Panc1 (cell line): ENCODE measurements around the gene PDE11A. TPM values are rescaled to one million over a fixed set of nuclear protein-coding genes. Genes with fewer than 3 reads are reported as not detected.

Source experiments
- ATAC-seq: fragments of 200-7000 bp; cut with Tn5 transposase; 2 replicates; pipeline ENCODE4 v1.9.1; 2020; ENCODE audit warnings: mild to moderate bottlenecking, moderate library complexity
- BruUV-seq: library from RNA; stranded (reverse); fragments of 400-500 nt; replicated peaks from 2 replicates; lab custom pipeline; 2021; lab: Mats Ljungman, UMichigan
- CTCF ChIA-PET: fragments of 300-600 bp; sonication (Branson Sonifier 250); formaldehyde crosslinking; loops from one replicate; lab custom pipeline; 2022; ENCODE audit warnings: antibody characterized with exemption; lab: Charles Lee
- POLR2A ChIA-PET: fragments of 300-600 bp; sonication (Branson Sonifier 250); formaldehyde crosslinking; loops from one replicate; lab custom pipeline; 2022; ENCODE audit warnings: antibody characterized with exemption; lab: Charles Lee
- DNase-seq: peaks from one replicate; pipeline ENCODE4 v3.0.0-alpha.2; 2010; ENCODE audit warnings: low read depth, low spot score
- H3K27ac ChIP-seq: 2 replicates; pipeline ENCODE4 v1.5.1; 2011; ENCODE audit warnings: mild to moderate bottlenecking, low read length, inconsistent platforms
- H3K27me3 ChIP-seq: fragments of 200-500 bp; sonication (Bioruptor generic); 2 replicates; pipeline ENCODE4 v1.6.0; 2014; ENCODE audit warnings: low read length, inconsistent platforms; ENCODE audit not compliant: control insufficient read depth, insufficient read depth
- H3K36me3 ChIP-seq: fragments of 200-500 bp; sonication (Bioruptor generic); 2 replicates; pipeline ENCODE4 v1.5.1; 2014; ENCODE audit warnings: inconsistent platforms, mild to moderate bottlenecking, low read length, moderate library complexity; ENCODE audit not compliant: control insufficient read depth, insufficient read depth
- H3K4me1 ChIP-seq: 2 replicates; pipeline ENCODE4 v1.5.1; 2011; ENCODE audit warnings: inconsistent platforms, mild to moderate bottlenecking, low read length, moderate library complexity; ENCODE audit not compliant: control insufficient read depth, insufficient read depth
- H3K4me3 ChIP-seq, 2 experiments: 2 replicates each; pipeline ENCODE4 v1.5.1; 2011 to 2012; ENCODE audit warnings: low read depth in 2 of 2, low read length in 2 of 2, mild to moderate bottlenecking in 2 of 2, inconsistent platforms in 1 of 2, moderate library complexity in 1 of 2
- H3K9me3 ChIP-seq: fragments of 200-500 bp; sonication (Bioruptor generic); 2 replicates; pipeline ENCODE4 v1.5.1; 2014; ENCODE audit warnings: low read depth, mild to moderate bottlenecking, inconsistent platforms, low read length, moderate library complexity; ENCODE audit not compliant: control insufficient read depth, insufficient read depth
- CTCF ChIP-seq: fragments of 450-650 bp; IDR thresholded peaks from 2 replicates; pipeline ENCODE4 v1.5.1; 2017; ENCODE audit warnings: mild to moderate bottlenecking
- POLR2AphosphoS5 ChIP-seq: IDR thresholded peaks from 2 replicates; pipeline ENCODE4 v1.6.1; 2012; ENCODE audit warnings: mild to moderate bottlenecking, low read depth, low read length, moderate library complexity
- REST ChIP-seq, 2 experiments: IDR thresholded peaks; 2 replicates each; pipeline ENCODE4 v1.6.1; 2011 to 2012; ENCODE audit warnings: low read depth in 2 of 2, control low read depth in 1 of 2, low read length in 1 of 2, mild to moderate bottlenecking in 1 of 2, moderate library complexity in 1 of 2; ENCODE audit not compliant: insufficient read depth in 1 of 2
- SIN3A ChIP-seq: IDR thresholded peaks from 2 replicates; pipeline ENCODE4 v1.6.1; 2012; ENCODE audit warnings: low read depth, mild to moderate bottlenecking, low read length, moderate library complexity, borderline replicate concordance; ENCODE audit not compliant: insufficient read depth
- TCF7L2 ChIP-seq: IDR thresholded peaks from 2 replicates; pipeline ENCODE4 v1.6.1; 2011; ENCODE audit warnings: mild to moderate bottlenecking, low read depth, low read length, inconsistent platforms
- in situ Hi-C: cut with HindIII; loops from 2 replicates; pipeline ENCODE4 v1.10.0; 2016; ENCODE audit warnings: low sequenced_read_pairs, low pct_unique_long_range_greater_than_20kb
- intact Hi-C: fragments of 100-400 bp; cut with micrococcal nuclease; formaldehyde crosslinking; loops from one replicate; pipeline ENCODE4 v1.10.0; 2022; ENCODE audit not compliant: unreplicated experiment
- total RNA-seq: library from RNA; stranded (reverse); gene quantifications from one replicate; pipeline ENCODE4 v1.2.1, GENCODE V29; 2021; ENCODE audit not compliant: unreplicated experiment

Gene PDE11A
- total RNA-seq, 1 experiment from 2014 or later, result not detected

- no peak for DNase-seq
- intact Hi-C loops (no loop called here), in situ Hi-C loops (no loop called here)
- Histone ChIP-seq H3K27ac (no peak overlapping the region), H3K36me3 (no peaks in the 10 kb centered on the region), H3K9me3 (no peaks in the 10 kb centered on the region), H3K4me1 (no peaks in the 10 kb centered on the region), H3K27me3 (0 out of 2 replicates have a peak, but pooled peaks cover 2% of the 10 kb centered on the region), H3K4me3 (no peak overlapping the region)
- CTCF ChIA-PET, result no interaction called here
- no peak for TF ChIP-seq REST (IDR thresholded peaks at IDR 0.05; ENCODE audit: insufficient read depth in 1 of 2, low read depth in 2 of 2, low read length in 1 of 2)
- no peak for TF ChIP-seq POLR2AphosphoS5
- no peak for TF ChIP-seq TCF7L2
- TF ChIP-seq SIN3A, result no peak
- no peak for TF ChIP-seq CTCF
- no peak for ATAC-seq
- POLR2A ChIA-PET, result no interaction called here
- BruUV-seq, result no TSS peak
These were observed 189.4 kb downstream of the PDE11A start for GRCh38 chr2:177883177-177883576.

- BruUV-seq, result no TSS peak
- CTCF ChIA-PET, result no interaction called here
- Histone ChIP-seq H3K27ac (no peak overlapping the region), H3K36me3 (no peaks in the 10 kb centered on the region), H3K27me3 (0 out of 2 replicates have a peak, but pooled peaks cover 2% of the 10 kb centered on the region), H3K4me3 (no peak overlapping the region), H3K4me1 (no peaks in the 10 kb centered on the region), H3K9me3 (no peaks in the 10 kb centered on the region)
- intact Hi-C loops, result no loop called here
- in situ Hi-C loops, result no loop called here
- DNase-seq (no peak), ATAC-seq (no peak)
- POLR2A ChIA-PET, result no interaction called here
- TF ChIP-seq POLR2AphosphoS5 (no peak), TCF7L2 (no peak), SIN3A (no peak)
These were observed 190.1 kb downstream of the PDE11A start for GRCh38 chr2:177882501-177882900.

- in situ Hi-C loops (no loop called here), intact Hi-C loops (no loop called here)
- H3K36me3 ChIP-seq, result no peaks in the 10 kb centered on the region
- H3K4me3 ChIP-seq, result no peak overlapping the region
- POLR2A ChIA-PET, result no interaction called here
- no TSS peak for BruUV-seq
- H3K4me1 ChIP-seq, result no peaks in the 10 kb centered on the region
- no peak overlapping the region for H3K27ac ChIP-seq
- no peak for ATAC-seq
- CTCF ChIA-PET, result no interaction called here
- 0 out of 2 replicates have a peak, but pooled peaks cover 2% of the 10 kb centered on the region for H3K27me3 ChIP-seq
- TF ChIP-seq POLR2AphosphoS5 (no peak), REST (IDR thresholded peaks at IDR 0.05; ENCODE audit: insufficient read depth in 1 of 2, low read depth in 2 of 2, low read length in 1 of 2) (no peak), SIN3A (no peak), TCF7L2 (no peak), CTCF (no peak)
- no peak for DNase-seq
- no peaks in the 10 kb centered on the region for H3K9me3 ChIP-seq
These were observed 190.7 kb downstream of the PDE11A start for GRCh38 chr2:177881921-177882320.
